Calu3 (cell line): ENCODE results near the gene KHK. TPM values are rescaled to one million over a fixed set of nuclear protein-coding genes. Genes with fewer than 3 reads are reported as not detected.

ENCODE experiments used
- BruUV-seq: library from RNA; stranded (reverse); fragments of 400-500 nt; replicated peaks from 2 replicates; lab custom pipeline; 2021; lab: Mats Ljungman, UMichigan
- CTCF ChIA-PET: fragments of 300-600 bp; sonication (Branson Sonifier 250); formaldehyde crosslinking; loops from one replicate; lab custom pipeline; 2022; ENCODE audit warnings: antibody characterized with exemption; lab: Charles Lee
- DNase-seq: peaks from one replicate; pipeline ENCODE4 v3.0.0; 2022
- H3K27ac Mint-ChIP-seq: one replicate; pipeline ENCODE4 v1.8.0; 2022; ENCODE audit warnings: mixed read lengths; ENCODE audit not compliant: unreplicated experiment
- H3K27me3 Mint-ChIP-seq: one replicate; pipeline ENCODE4 v1.8.0; 2022; ENCODE audit warnings: mixed read lengths; ENCODE audit not compliant: unreplicated experiment
- H3K36me3 Mint-ChIP-seq: one replicate; pipeline ENCODE4 v1.8.0; 2022; ENCODE audit warnings: mild to moderate bottlenecking, moderate library complexity, mixed read lengths; ENCODE audit not compliant: insufficient read depth, unreplicated experiment
- H3K4me1 Mint-ChIP-seq: one replicate; pipeline ENCODE4 v1.8.0; 2022; ENCODE audit warnings: mild to moderate bottlenecking, low read depth, mixed read lengths; ENCODE audit not compliant: unreplicated experiment
- H3K4me3 Mint-ChIP-seq: one replicate; pipeline ENCODE4 v1.8.0; 2022; ENCODE audit warnings: mild to moderate bottlenecking, low read depth, moderate library complexity, mixed read lengths; ENCODE audit not compliant: unreplicated experiment
- H3K9me3 Mint-ChIP-seq: one replicate; pipeline ENCODE4 v1.8.0; 2022; ENCODE audit warnings: low read depth, mixed read lengths; ENCODE audit not compliant: unreplicated experiment
- intact Hi-C: fragments of 100-400 bp; cut with micrococcal nuclease; formaldehyde crosslinking; loops from one replicate; pipeline ENCODE4 v1.10.0; 2022; ENCODE audit not compliant: unreplicated experiment
- total RNA-seq: library from RNA; stranded (reverse); gene quantifications from 2 replicates; pipeline ENCODE4 v1.2.3, GENCODE V29; 2022
- TF ChIP-seq, protein P1 (sequence below): fragments of 200-600 bp; IDR thresholded peaks from one replicate; pipeline ENCODE4 v1.8.0; 2022; ENCODE audit warnings: antibody characterized with exemption; ENCODE audit not compliant: unreplicated experiment

The KHK gene
- total RNA-seq, 1 experiment from 2014 or later, result 4.2 TPM

DNA sequence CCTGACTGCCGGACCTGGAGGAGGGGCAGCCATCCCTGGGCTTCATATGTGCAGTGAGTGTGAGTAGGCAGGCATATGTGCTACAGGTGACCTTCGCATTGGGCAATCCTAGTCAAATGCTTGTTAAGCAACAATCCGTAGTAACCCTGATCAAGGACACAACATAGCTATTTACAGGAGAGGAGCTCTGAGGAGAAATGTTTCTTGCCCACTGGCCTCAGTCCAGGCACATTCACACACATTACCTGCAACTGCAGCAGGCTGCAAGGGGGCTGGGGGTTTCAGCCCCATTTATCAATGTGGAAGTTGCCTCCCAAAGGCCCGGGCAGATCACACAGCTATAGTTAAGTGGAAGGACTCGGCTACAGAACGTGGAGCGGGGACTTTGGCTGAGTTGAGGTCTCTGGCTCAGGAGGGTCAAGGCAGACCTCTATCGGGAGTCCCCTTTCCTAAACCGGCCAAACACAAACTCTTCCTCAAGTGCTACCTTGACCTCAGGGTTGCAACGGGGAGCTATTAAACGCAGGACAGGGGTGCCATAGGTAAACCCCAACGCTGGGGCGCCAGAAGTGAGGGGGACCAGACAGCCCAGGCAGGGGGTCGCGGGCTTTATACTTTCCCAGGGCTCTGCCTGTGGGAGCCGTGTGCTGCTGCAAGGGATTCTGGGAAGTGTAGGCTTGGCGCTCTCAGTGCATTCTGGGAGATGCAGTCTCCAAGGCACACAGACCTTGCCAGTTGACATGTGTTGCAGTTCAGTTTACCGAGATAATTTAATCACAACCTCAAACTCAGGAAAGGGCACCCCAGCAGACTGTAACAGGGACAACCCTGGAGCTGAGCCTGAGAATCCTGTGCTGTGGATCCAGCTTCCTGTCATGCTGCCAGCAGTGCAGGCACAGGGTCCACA lies 9.4 kb downstream of the KHK start:
- no peaks in the 10 kb centered on the region for H3K27me3 Mint-ChIP-seq
- no peaks in the 10 kb centered on the region for H3K36me3 Mint-ChIP-seq
- no peaks in the 10 kb centered on the region for H3K9me3 Mint-ChIP-seq
- peaks cover 12% of the 10 kb centered on the region for H3K4me1 Mint-ChIP-seq
- H3K4me3 Mint-ChIP-seq, result no peak overlapping the region
- TF ChIP-seq, protein P1, sequence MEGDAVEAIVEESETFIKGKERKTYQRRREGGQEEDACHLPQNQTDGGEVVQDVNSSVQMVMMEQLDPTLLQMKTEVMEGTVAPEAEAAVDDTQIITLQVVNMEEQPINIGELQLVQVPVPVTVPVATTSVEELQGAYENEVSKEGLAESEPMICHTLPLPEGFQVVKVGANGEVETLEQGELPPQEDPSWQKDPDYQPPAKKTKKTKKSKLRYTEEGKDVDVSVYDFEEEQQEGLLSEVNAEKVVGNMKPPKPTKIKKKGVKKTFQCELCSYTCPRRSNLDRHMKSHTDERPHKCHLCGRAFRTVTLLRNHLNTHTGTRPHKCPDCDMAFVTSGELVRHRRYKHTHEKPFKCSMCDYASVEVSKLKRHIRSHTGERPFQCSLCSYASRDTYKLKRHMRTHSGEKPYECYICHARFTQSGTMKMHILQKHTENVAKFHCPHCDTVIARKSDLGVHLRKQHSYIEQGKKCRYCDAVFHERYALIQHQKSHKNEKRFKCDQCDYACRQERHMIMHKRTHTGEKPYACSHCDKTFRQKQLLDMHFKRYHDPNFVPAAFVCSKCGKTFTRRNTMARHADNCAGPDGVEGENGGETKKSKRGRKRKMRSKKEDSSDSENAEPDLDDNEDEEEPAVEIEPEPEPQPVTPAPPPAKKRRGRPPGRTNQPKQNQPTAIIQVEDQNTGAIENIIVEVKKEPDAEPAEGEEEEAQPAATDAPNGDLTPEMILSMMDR, result no peak
- H3K27ac Mint-ChIP-seq, result no peak overlapping the region
- intact Hi-C loops, result no loop called here
- CTCF ChIA-PET, result interaction anchor here (1.4 kb wide), 1 partner anchor 95 kb away, joined by 4 read pairs; no protein-coding TSS in a partner anchor
- BruUV-seq, result no TSS peak
- DNase-seq, result peak; percentile 49

- peaks cover 12% of the 10 kb centered on the region for H3K4me1 Mint-ChIP-seq
- no peaks in the 10 kb centered on the region for H3K36me3 Mint-ChIP-seq
- TF ChIP-seq, protein P1, result no peak
- BruUV-seq, result no TSS peak
- no peaks in the 10 kb centered on the region for H3K27me3 Mint-ChIP-seq
- H3K27ac Mint-ChIP-seq, result no peak overlapping the region
- CTCF ChIA-PET, result interaction anchor here (0.7 to 1.8 kb wide), 4 partner anchors 13 to 916 kb away, joined by 3 to 6 read pairs (median 4); no protein-coding TSS in a partner anchor
- H3K9me3 Mint-ChIP-seq, result no peaks in the 10 kb centered on the region
- no peak for DNase-seq
- H3K4me3 Mint-ChIP-seq, result no peak overlapping the region
- intact Hi-C loops, result no loop called here
Measured at GRCh38 chr2:27096748-27097297, 10.3 kb downstream of the KHK start.

DNA sequence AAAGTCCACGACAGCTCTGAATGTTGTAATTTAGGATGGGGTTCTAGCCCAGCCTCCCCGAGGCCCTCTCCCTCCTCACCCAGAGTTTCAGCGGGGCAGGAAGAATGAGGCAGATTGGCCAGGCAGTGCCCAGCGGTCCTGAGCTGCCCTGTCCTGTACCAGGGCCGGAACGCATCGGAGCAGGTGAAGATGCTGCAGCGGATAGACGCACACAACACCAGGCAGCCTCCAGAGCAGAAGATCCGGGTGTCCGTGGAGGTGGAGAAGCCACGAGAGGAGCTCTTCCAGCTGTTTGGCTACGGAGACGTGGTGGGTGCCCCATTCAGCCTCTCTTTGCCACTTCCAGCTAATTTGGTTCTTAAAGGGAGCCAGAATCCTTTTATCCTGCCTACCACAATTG lies 10.8 kb downstream of the KHK start:
- CTCF ChIA-PET, result interaction anchor here (0.7 to 1.8 kb wide), 3 partner anchors 14 to 916 kb away, joined by 3 to 6 read pairs (median 4); no protein-coding TSS in a partner anchor
- TF ChIP-seq, protein P1, result no peak
- no peak overlapping the region for H3K4me3 Mint-ChIP-seq
- intact Hi-C loops, result no loop called here
- no peaks in the 10 kb centered on the region for H3K9me3 Mint-ChIP-seq
- no TSS peak for BruUV-seq
- no peak for DNase-seq
- H3K27me3 Mint-ChIP-seq, result no peaks in the 10 kb centered on the region
- peaks cover 12% of the 10 kb centered on the region for H3K4me1 Mint-ChIP-seq
- no peak overlapping the region for H3K27ac Mint-ChIP-seq
- no peaks in the 10 kb centered on the region for H3K36me3 Mint-ChIP-seq

DNA sequence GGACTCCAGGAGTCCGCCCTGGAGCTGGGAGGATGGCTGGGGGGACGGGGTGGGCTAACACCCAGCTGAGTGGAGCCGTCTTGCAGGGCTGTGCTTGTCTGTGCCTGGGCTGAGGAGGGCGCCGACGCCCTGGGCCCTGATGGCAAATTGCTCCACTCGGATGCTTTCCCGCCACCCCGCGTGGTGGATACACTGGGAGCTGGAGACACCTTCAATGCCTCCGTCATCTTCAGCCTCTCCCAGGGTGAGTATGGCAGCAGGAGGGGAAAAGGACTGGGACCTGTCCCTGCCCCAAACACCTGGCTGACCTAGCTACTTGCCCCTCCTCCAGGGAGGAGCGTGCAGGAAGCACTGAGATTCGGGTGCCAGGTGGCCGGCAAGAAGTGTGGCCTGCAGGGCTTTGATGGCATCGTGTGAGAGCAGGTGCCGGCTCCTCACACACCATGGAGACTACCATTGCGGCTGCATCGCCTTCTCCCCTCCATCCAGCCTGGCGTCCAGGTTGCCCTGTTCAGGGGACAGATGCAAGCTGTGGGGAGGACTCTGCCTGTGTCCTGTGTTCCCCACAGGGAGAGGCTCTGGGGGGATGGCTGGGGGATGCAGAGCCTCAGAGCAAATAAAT lies 12.9 kb downstream of the KHK start:
- Mint-ChIP-seq H3K4me3 (no peak overlapping the region), H3K9me3 (no peaks in the 10 kb centered on the region), H3K27ac (no peak overlapping the region), H3K36me3 (no peaks in the 10 kb centered on the region), H3K27me3 (no peaks in the 10 kb centered on the region), H3K4me1 (peaks cover 3% of the 10 kb centered on the region)
- BruUV-seq, result no TSS peak
- intact Hi-C loops, result loop anchor here (2.0 kb wide), 1 partner anchor 203 kb away; no protein-coding TSS in a partner anchor
- TF ChIP-seq, protein P1, result no peak
- DNase-seq, result no peak
- CTCF ChIA-PET, result interaction anchor here (1.7 to 2.3 kb wide), 2 partner anchors 92 to 181 kb away, joined by 11 read pairs; no protein-coding TSS in a partner anchor
